Stimulated activated CD8-positive, alpha-beta memory T cell treated with anti-CD3 and anti-CD28 coated beads, Interleukin-7, amount 100 ng/mL, for 24 hours (primary cell): ENCODE measurements around the gene ABCC4.

Source experiments
- DNase-seq: peaks from one replicate; pipeline ENCODE4 v3.0.0-alpha.2; 2020; ENCODE audit warnings: low read depth

ABCC4 gene

DNA sequence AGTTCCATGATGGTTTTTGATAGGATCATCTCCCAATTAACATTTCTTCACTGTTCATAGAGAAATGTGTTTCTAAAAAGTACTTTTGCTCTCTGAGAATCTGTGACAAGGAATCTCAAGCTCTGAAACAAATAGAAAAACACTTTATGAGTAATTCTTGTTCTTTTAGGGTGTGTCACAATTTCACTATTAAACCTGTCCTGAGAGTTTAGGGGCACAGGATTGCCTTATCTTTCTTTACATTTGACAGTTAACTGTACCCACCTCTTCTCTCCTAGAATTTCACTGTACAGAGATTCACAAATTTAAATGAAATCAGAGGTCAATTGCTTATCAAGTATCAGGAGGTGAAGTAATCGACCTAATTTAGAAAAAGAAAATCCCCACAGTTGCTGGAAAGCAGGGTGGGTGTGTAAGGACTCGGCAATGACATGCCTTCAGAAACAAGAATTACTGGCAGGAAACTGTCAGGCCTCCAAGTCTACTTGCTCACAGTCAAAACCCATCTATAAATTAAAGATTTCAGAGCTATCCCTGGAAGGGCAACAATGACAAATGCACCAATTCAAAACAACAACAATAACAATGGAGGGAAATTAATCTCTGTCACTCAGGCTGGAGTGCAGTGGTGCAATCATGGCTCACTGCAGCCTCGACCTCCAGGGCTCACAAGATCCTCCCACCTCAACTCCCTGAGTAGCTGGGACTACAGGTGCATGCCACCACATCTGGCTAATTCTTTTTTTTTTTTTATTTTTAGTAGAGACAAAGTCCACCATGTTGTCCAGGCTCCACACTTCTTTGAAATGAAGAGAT lies 250.2 kb downstream of the ABCC4 start:
- DNase-seq, result no peak

DNA sequence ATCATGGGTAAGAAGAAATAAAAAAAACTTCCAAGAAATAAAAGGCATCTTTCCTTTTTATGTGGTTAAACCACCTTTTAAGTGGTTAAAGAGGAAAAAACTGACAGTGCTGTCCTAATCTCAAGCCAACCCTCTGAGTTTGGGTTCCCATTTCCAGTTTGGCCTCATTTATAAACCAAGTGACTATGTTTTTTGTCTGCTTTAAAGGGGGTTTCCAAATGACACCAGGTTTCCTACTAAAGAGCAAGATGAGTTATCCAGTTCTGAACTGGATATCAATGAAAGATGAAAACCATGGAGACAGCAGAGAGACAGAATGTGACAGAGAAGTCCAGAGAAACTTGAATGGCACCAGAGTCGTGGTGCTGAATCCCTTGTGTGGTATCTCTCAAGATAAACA lies 251.5 kb downstream of the ABCC4 start:
- DNase-seq, result no peak

DNA sequence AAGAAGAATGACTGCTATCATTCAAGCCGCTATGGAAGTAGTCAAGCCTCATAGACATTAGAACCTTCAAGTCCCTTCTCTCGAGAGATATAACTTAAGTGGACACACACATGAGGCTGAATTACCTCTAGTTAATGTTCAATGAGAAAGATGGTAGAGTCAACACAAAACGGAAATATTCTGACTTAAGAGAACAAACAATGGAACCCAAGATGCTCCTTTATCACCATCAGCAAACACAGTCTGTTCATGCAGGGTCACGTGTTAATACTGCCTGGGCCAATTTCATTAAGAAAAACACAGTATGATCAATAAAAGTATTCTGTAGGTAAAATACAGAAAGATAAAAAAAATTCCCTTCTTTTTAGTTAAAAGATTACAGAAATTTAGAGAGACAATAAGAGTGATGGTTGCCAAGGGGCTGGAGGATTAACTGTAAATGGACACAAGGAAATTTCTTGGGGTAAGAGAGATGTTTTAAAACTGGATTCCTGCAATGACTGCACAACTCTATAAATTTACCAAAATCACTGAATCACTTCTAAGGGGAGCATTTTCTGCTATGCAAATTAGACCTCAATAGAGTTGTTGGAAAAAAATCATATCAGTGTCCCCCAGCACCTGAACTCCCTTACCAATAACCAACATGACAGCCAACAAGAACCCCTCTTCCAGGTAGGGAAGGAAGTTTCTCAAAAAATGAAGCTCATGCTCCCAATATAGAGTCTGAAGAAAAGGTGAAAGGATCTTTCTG lies 256.6 kb downstream of the ABCC4 start:
- no peak for DNase-seq

DNA sequence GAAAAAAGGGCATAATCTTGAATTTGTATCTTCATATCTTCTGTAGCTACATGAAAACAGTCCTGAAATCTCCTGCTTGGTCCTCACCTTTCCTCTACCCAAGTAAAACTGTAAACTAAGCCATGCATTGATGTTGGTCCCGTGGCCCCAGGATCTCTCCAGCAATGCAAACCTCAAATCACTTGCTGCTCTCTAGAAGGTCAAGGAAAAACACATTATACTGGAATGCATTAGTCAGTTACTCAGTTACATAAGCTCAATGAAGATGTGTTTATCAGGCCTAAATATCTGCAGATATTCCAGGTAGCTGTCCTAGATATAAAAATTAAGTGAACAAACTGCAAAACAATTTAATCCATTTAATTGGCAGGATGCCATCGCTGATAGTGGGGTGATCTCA lies 261.8 kb downstream of the ABCC4 start:
- no peak for DNase-seq

DNA sequence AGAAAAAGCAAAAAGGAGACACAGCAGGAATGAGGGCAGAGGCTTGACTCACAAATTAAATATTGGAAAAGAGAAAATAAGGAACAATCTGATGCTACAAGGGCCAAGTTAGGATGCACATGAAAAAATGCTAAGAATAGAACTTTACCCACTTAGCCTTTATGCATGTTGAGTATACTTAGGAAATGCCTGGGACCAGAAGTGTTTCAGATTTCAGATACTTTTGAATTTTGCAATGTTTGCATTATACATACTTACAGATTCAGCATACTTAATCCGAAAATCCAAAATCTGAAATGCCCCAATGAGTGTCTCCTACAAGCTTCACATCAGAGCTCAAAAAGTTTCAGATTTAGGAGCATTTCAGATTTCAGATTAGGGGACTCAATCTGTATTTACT lies 262.3 kb downstream of the ABCC4 start:
- no peak for DNase-seq

DNA sequence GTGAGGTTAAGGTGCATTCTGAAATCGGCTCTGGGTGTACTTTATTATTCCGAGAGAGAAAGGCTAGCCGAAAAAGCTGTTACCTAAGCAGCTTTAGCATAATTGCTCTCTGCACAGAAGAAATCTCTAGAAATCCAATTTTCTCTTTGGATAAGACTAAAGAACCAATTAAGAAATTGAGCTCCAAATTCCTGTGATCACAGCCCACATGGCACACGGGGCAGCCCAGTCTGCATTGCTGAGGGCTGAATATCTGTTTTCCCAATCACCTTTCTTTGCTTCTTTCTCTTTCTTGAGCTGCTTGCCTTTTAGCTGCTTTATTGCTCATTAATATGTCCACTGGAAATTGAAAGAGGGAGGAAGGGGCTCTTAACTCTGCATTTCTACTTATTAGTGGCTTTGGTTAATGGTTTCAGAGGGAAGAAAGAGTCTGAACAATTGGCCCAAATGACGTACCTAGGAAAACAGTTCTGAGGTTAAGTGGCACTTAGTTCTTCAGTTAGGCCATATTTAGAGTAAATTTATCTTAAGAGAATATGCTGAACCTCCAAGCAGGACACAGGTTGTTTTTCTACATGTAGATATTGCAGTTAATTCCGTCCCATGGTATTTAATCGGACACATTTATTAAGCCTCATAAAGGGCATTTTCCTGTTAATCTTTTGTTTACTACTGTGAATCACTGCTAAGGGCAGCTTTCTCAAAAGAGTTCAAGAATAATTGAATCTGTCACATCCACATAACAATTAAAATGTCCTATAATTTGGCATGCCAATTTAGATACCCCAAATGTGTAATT lies 265.7 kb downstream of the ABCC4 start:
- no peak for DNase-seq

DNA sequence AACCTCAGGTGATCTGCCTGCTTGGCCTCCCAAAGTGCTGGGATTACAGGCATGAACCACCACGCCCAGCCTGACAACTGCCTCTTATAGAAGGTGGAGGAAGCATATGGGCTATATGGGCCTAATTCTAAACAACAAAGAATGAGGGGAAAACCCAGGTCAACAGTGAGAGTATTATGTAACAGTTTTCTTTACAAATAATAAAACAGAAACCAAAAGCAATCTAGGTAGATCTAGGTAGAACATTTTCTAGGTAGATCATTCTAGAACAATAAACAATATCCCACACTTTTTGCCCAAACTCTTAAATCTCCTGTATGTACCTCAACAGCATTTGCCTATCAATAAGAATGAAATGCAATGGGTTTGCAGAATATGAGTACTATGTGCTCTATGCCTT lies 267.4 kb downstream of the ABCC4 start:
- no peak for DNase-seq

DNA sequence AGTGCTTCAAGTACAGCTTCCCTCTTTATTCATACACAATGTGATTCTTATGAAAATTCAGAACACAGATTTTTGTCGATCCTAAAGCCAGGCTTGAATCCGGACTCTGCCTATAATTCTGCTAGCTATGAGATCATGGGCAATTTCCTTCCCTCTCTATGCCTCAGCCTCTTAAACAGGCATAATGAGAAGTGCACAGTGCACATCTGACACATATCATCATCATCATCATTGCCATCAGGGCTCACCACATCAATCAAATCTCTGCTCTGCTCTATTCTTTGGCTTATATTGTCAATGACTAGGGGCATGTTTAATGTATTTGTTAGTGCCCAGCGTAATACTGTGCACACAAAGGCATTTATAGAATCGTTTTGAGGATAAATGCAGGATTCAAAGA lies 269.1 kb downstream of the ABCC4 start:
- no peak for DNase-seq

DNA sequence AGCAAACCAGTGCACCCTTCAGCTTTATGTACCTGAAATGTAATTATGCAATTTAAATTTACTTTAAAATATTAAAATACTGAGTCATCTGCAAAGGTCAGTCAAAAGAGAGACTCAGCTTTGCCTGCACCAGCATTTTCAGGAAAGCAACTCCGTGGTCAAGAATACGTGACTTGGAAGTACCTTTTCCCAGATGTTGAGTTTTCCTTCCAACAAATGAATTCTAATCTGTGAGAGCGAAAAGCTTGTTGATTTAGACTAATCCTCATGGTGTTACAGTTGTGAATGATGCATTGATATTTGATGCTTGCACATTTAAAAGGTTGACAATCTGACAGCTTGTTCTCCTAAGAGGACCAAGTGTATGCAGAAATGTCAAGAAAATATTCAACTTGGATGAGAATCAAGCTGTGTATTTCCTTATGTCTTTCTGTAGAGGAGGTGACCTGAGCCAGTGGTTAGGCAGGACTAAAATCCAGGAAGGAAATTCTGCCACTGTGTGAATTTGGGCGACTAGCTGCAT lies 270.4 kb downstream of the ABCC4 start:
- no peak for DNase-seq

DNA sequence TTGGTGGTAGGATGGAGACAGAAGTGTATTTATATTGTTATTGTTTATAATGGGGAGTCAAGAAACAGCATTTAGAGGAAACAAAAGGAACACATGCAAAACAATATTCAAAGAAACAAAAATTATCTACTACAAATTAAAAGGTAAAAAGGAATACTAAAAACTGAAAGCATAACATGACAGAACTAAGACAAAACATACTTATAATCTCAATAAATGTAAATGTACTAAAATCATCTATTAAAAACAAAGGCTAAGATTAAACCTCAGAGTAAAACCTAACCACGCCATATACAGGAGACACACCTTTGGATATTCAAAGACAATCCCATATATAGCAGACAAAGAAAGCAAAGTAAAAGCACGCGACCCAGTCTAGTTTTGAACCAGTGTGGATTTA lies 273.6 kb downstream of the ABCC4 start:
- no peak for DNase-seq

DNA sequence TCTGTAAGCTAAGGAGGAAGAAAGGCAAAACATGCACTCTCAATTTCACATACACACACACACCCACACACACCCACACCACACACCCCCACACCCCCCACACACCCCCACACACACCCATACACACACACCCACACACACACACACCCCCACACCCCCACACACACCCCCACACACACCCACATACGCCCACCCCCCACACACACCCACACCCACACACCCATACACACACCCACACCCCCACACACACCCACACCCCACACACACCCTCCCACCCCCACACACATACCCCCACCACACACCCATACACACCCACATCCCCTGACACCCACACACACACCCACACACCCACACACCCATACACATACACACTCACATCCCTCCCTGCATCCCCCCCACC lies 276.1 kb downstream of the ABCC4 start:
- DNase-seq, result no peak

DNA sequence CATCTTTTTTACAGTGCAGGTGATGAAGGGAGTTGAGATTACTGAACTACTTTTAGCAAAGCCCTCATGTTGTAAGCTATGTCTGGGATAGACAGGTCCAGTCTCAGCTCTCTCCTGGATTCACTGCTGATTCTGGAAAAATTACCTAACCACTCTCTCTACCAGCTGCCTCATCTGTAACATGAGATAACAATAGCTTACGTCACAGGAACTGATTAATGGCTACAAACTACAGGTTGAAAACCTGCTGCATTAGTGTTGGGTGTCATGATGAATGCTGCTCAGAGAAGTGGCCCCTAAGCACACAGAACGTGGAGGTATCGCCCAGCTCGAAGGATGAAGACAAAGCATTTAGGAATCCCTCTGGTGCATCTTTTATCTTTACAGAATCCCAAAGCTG lies 277.8 kb downstream of the ABCC4 start:
- DNase-seq, result no peak

DNA sequence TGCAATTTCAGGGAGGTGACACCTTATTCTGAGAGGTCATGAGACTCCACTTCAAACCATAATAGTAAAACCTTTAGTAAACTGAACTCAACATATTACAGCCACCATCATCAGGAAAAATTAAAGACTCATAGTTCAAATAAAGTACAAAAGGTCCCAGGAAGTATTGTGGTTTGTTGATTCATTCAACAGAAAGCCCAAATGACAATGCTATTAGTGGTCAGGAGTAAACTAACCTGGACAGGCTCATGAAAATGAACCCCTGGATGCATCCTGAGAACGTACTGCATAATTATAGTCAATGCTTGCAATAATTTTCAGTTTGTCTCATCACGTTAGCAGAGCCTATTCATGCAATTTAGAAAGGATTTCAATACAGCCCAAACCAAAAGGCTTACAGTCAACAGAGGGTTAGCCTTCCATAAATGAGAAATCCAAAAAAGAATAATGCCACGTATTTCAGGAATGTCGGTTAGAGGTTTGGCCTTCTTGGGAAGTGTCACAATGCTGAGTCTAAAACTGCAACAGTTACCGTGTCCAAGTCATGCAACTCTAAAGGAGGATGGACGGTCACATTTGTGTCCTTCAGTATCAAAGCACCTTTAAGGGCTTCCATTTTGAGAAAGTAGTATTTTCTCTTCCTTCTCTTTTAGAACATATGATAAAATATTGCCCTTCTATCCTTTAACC lies 280.8 kb downstream of the ABCC4 start:
- no peak for DNase-seq

DNA sequence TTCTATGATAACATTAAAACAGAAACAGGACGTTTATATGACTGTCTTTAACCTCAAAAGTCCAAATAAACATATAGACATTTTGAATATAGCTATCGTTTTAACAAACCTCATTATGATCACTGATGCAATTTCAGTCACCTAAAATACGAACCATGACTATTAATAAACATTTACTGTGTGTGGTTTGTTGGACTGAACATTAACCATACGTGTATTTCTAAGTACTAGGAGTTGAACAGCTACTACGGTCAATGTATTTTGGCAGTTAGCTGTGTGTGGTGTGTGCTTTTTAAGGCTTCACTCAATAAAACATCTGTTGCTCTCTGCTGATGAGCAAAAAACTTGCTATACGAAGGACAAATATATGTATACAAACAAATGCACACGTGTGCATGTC lies 281.4 kb downstream of the ABCC4 start:
- DNase-seq, result no peak

DNA sequence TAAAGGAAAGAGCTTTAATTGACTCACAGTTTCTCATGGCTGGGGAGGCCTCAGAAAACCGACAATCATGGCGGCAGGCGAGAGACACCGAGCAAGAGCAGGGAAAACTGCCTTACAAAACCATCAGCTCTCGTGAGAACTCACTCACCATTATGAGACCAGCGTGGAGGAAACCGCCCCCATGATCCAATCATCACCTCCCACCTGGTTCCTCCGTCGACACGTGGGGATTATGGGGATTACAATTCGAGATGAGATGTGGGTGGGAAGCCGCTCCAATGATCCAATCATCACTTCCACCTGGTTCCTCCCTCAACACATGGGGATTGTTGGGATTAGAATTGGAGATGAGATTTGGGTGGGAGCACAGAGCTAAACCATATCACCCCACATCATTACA lies 293.9 kb downstream of the ABCC4 start:
- DNase-seq, result no peak

DNA sequence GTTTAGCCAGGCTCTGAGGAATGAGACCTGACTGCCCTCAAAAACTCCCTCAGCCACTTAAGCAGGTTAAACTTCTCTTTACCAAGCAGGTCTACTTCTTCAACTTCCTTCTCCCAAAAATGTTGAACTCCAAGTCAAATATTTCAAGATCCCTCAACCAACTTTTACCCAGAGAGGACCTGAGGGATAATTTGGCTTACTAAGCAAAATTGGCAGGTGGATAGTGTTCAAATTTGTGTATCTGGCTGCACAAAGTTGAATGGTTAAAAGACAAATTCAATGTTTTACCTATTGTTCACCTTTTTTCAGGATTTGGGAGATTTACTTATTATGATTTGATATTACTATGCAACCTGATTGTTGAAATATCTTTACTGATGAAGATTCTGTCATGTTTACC lies 296.0 kb downstream of the ABCC4 start:
- no peak for DNase-seq

DNA sequence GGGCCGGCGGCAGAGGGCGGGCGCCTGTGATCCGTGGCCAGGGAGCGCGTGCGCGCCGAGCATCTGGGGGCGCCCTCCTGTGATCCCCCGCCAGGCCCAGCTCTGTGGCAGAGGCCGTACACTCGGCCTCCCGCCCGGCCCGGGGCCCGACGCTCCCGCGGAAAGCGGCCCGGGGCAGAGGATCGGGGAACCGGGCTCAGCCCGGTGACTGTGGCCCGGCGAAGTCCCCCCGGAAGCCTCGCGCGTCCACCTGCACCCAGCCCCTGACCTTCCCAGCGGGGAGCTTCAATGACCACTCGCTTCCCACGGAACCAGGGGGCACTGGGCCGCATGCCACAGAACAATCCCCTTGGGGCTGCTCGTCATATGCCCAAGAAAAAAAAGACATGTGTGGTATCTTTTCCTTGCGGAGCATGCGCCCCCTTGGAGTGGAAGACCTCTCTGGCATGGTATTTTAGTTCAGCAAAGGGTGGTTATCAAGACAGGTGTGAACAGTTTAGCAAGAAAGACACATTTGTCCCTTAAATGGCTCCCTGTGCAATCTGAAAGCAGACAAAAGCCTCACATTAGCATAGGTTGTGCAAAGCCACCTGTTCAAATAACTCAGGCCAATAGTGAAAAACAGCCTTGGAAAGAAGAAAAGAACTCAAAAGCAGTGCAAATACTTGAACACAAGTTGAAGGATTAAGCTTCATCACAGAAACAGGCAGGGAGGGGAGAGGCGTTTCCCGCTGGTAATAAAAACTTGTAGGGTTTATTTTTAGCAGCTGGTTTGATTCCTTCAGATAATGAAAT lies 298.0 kb downstream of the ABCC4 start:
- DNase-seq, result no peak

DNA sequence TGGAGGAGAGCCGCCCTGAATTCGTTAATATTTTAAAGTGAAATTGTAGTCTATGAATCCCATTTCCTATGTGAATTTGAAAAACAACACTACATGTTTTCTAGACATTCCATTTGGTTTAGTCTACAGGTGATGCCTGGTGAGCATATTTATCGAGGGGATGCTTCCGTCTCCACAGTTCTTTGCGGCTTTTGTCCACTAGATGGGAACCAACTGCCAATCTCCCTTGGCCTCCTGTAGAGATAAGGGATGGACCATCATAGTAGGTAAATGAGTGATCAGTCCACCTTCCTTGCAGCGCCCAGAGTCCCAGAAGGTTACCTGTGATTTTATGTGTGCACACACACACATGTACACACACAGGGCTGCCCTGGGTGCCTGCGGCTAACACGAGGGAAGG lies 299.1 kb downstream of the ABCC4 start:
- no peak for DNase-seq

DNA sequence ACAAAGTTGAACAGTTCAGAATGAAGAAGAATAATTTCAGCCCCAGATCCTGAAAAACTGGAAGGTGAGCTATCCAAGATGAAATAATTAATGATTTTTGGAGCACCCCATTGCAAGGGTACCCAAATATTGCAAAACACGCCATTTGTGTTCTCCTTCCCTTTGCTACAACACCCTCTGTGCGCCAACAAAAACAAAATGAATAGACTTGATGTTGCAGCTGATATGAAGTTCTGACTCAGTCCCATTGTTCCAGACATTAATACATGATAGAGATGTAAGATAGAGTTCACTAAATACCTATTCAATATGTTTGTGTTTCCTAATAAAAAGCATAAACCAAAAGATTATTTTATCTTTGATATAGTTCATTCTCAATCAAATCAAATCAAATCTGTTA lies 301.4 kb downstream of the ABCC4 start:
- no peak for DNase-seq

DNA sequence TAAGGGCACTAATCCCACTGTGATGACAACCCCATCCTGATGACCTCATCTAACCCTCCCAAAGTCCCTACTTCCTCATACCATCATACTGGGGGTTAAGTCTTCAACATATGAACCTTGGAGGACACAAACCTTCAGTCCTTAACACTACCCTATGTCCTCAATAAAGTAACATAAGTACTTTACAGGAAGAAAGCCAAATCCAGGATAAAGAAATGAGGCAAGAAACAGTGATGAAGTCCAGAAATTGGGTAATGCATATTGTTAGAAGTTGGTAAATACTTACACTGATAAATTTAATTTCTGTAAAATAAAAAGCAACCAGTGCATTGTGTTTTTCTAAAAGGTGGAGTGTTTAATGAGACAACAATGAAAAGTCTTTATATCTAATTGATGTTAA lies 304.1 kb downstream of the ABCC4 start:
- DNase-seq, result no peak

DNA sequence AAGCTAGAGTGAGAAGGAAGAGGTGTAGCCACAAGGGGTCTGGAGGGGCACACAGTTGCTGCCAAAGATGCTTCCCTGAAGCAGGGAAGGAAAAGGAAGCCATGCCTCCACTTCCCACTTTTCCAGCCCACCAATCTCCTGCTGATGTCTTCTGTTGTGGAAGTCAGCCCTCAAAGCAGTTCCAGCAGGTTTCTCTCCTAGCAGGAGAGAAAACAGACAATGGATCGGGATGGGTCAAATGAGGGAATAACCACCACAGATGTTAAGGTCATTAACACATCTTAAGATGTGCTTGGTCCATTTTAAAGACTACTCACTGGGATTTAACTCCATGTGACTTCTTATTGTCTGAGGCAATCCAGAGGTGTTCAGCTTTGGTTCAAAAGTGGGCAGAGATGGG lies 304.8 kb downstream of the ABCC4 start:
- no peak for DNase-seq
